SK-N-MC (cell line): Measurements from ENCODE around the gene KCNAB1.

Experiments used
- DNase-seq: peaks from one replicate; pipeline ENCODE4 v3.0.0-alpha.2; 2011; ENCODE audit warnings: low read depth, low spot score
- H3K27ac ChIP-seq: fragments of 200-600 bp; sonication (generic); 2 replicates; pipeline ENCODE4 v1.5.1; 2016; ENCODE audit warnings: mixed run types
- H3K36me3 ChIP-seq: fragments of 200-600 bp; sonication (generic); 2 replicates; pipeline ENCODE4 v1.6.1; 2017; ENCODE audit warnings: antibody characterized with exemption, low read length, mixed read lengths; ENCODE audit not compliant: insufficient read depth
- H3K4me3 ChIP-seq: fragments of 200-600 bp; sonication (generic); 2 replicates; pipeline ENCODE4 v1.5.1; 2016
- H3K9ac ChIP-seq: fragments of 200-600 bp; sonication (generic); 2 replicates; pipeline ENCODE4 v1.8.0; 2017; ENCODE audit warnings: mixed run types, mixed read lengths; ENCODE audit not compliant: insufficient read length
- H3K9me3 ChIP-seq: fragments of 200-600 bp; sonication (generic); 2 replicates; pipeline ENCODE4 v1.6.1; 2017; ENCODE audit warnings: low read depth, mild to moderate bottlenecking, antibody characterized with exemption, low read length, moderate library complexity, mixed read lengths
- EZH2 ChIP-seq: fragments of 200-600 bp; sonication (generic); IDR thresholded peaks from one replicate; pipeline ENCODE4 v1.6.1; 2017; ENCODE audit warnings: antibody characterized with exemption
- FOXP2 ChIP-seq: optimal IDR thresholded peaks from 2 replicates; pipeline ENCODE3; 2011; ENCODE audit warnings: mild to moderate bottlenecking, moderate library complexity; ENCODE audit not compliant: insufficient read depth; ENCODE audit errors: extremely low read length, control extremely low read depth
- POLR2AphosphoS5 ChIP-seq: IDR thresholded peaks from 2 replicates; pipeline ENCODE4 v1.6.1; 2012; ENCODE audit warnings: mild to moderate bottlenecking, low read depth, low read length, borderline replicate concordance

The KCNAB1 gene

GRCh38 chr3:156433910-156434309 lies 313.5 kb downstream of the KCNAB1 start:
- H3K9ac ChIP-seq = no peak overlapping the region
- DNase-seq = no peak
- no peak for TF ChIP-seq POLR2AphosphoS5
- TF ChIP-seq FOXP2 = no peak
- TF ChIP-seq EZH2 = no peak
- no peak overlapping the region for H3K4me3 ChIP-seq
- no peaks in the 10 kb centered on the region for H3K9me3 ChIP-seq
- no peak overlapping the region for H3K27ac ChIP-seq
- no peaks in the 10 kb centered on the region for H3K36me3 ChIP-seq

- no peaks in the 10 kb centered on the region for H3K9me3 ChIP-seq
- no peak for DNase-seq
- H3K4me3 ChIP-seq = no peak overlapping the region
- no peak for TF ChIP-seq FOXP2
- no peak for TF ChIP-seq EZH2
- TF ChIP-seq POLR2AphosphoS5 = no peak
- no peak overlapping the region for H3K9ac ChIP-seq
- H3K27ac ChIP-seq = no peak overlapping the region
- no peaks in the 10 kb centered on the region for H3K36me3 ChIP-seq
These were observed 314.5 kb downstream of the KCNAB1 start for GRCh38 chr3:156434921-156435320.

- TF ChIP-seq EZH2 (no peak), FOXP2 (no peak), POLR2AphosphoS5 (no peak)
- Histone ChIP-seq H3K27ac (no peak overlapping the region), H3K4me3 (no peak overlapping the region), H3K36me3 (no peaks in the 10 kb centered on the region), H3K9me3 (no peaks in the 10 kb centered on the region), H3K9ac (no peak overlapping the region)
- DNase-seq = no peak
These were observed 322.7 kb downstream of the KCNAB1 start for GRCh38 chr3:156443079-156443478.

- H3K36me3 ChIP-seq = no peaks in the 10 kb centered on the region
- H3K4me3 ChIP-seq = no peak overlapping the region
- no peak overlapping the region for H3K9ac ChIP-seq
- no peak overlapping the region for H3K27ac ChIP-seq
- no peaks in the 10 kb centered on the region for H3K9me3 ChIP-seq
- DNase-seq = no peak
- TF ChIP-seq EZH2 = no peak
- TF ChIP-seq POLR2AphosphoS5 = no peak
- no peak for TF ChIP-seq FOXP2
These were observed 325.0 kb downstream of the KCNAB1 start for GRCh38 chr3:156445117-156446090.

GRCh38 chr3:156448300-156448699 lies 327.9 kb downstream of the KCNAB1 start:
- no peaks in the 10 kb centered on the region for H3K9me3 ChIP-seq
- no peak overlapping the region for H3K9ac ChIP-seq
- H3K27ac ChIP-seq = no peak overlapping the region
- no peak overlapping the region for H3K4me3 ChIP-seq
- no peaks in the 10 kb centered on the region for H3K36me3 ChIP-seq
- no peak for TF ChIP-seq POLR2AphosphoS5
- TF ChIP-seq FOXP2 = no peak
- TF ChIP-seq EZH2 = no peak
- DNase-seq = no peak

GRCh38 chr3:156449710-156450574 lies 329.6 kb downstream of the KCNAB1 start:
- no peak for TF ChIP-seq POLR2AphosphoS5
- no peak for TF ChIP-seq EZH2
- TF ChIP-seq FOXP2 = no peak
- H3K9me3 ChIP-seq = no peaks in the 10 kb centered on the region
- no peaks in the 10 kb centered on the region for H3K36me3 ChIP-seq
- DNase-seq = no peak
- no peak overlapping the region for H3K9ac ChIP-seq
- no peak overlapping the region for H3K4me3 ChIP-seq
- H3K27ac ChIP-seq = no peak overlapping the region

- Histone ChIP-seq H3K9ac (no peak overlapping the region), H3K4me3 (no peak overlapping the region), H3K27ac (no peak overlapping the region), H3K36me3 (no peaks in the 10 kb centered on the region), H3K9me3 (no peaks in the 10 kb centered on the region)
- TF ChIP-seq FOXP2 = no peak
- no peak for TF ChIP-seq POLR2AphosphoS5
- TF ChIP-seq EZH2 = no peak
- DNase-seq = no peak
These were observed 335.5 kb downstream of the KCNAB1 start for GRCh38 chr3:156455839-156456238.

- H3K9ac ChIP-seq = no peak overlapping the region
- DNase-seq = no peak
- H3K27ac ChIP-seq = no peak overlapping the region
- TF ChIP-seq EZH2 = no peak
- TF ChIP-seq FOXP2 = no peak
- no peak for TF ChIP-seq POLR2AphosphoS5
- no peak overlapping the region for H3K4me3 ChIP-seq
- no peaks in the 10 kb centered on the region for H3K9me3 ChIP-seq
- H3K36me3 ChIP-seq = no peaks in the 10 kb centered on the region
These were observed 336.4 kb downstream of the KCNAB1 start for GRCh38 chr3:156456771-156457224.
